OCI-LY7 (cell line): Measurements from ENCODE around the gene ARL15.

Source experiments
- CTCF ChIP-seq: fragments of 200-600 bp; sonication (generic); conservative IDR thresholded peaks from 2 replicates; pipeline ENCODE4 v1.5.1; 2014; ENCODE audit warnings: mild to moderate bottlenecking, antibody characterized with exemption, low read length, moderate library complexity, mixed read lengths
- EZH2phosphoT487 ChIP-seq: fragments of 200-600 bp; sonication (generic); IDR thresholded peaks from 2 replicates; pipeline ENCODE4 v1.6.1; 2018; ENCODE audit warnings: low read depth, borderline replicate concordance, mild to moderate bottlenecking, mixed run types, antibody characterized with exemption, low read length, moderate library complexity, mixed read lengths

- TF ChIP-seq CTCF = no peak
- TF ChIP-seq EZH2phosphoT487 = no peak
Observed at GRCh38 chr5:54002779-54003178, 307.6 kb downstream of the ARL15 start.
